ENCODE data around the gene TEAD4.

TEAD4 gene

GRCh38 chr12:3003357-3003992 is 44.3 kb downstream of the TEAD4 start:
- DNase-seq = no peak

DNA sequence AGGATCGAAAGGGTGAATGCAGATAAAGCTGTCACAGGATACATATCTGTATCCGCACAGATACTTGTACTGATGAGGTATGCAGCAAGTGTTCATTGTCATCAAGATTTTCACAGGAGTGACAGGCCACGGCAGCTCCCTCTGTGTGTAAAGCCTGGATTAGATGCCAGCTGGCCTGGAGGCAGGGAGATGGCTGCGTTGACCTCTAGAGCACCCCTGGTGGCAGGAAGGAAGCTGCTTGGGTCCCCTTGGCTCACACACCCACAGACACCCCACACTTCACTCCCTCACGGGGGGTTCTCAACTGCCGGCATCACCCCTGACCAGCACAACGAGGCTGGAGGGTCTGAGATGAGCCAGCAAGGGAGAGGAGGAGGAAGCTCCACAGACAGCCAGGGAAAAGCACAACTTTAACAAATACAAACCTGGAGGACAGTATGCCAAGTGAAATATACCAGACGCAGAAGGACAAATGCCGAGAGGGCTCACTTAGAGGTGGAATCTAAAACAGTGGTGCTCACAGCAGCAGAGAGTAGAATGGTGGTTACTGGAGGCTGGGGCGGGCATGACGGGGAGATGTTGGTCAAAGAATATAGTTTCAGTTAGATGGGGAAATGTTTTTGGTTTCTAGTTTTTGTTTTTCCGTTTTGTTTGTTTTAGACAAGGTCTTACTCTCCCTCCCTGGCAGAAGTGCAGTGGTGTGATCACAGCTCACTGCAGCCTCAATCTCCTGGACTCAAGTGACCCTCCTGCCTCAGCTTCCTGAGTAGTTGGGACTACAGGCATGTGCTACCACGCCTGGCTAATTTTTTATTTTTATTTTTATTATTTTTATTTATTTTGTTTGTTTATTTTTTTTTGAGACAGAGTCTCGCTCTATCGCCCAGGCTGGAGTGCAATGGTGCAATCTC is 45.7 kb downstream of the TEAD4 start:
- DNase-seq = peak; percentile 31

GRCh38 chr12:3005736-3006135 is 46.5 kb downstream of the TEAD4 start:
- DNase-seq = no peak

GRCh38 chr12:3009780-3010179 is 50.6 kb downstream of the TEAD4 start:
- no peak for DNase-seq

GRCh38 chr12:3010214-3010930 is 51.2 kb downstream of the TEAD4 start:
- no peak for DNase-seq

DNA sequence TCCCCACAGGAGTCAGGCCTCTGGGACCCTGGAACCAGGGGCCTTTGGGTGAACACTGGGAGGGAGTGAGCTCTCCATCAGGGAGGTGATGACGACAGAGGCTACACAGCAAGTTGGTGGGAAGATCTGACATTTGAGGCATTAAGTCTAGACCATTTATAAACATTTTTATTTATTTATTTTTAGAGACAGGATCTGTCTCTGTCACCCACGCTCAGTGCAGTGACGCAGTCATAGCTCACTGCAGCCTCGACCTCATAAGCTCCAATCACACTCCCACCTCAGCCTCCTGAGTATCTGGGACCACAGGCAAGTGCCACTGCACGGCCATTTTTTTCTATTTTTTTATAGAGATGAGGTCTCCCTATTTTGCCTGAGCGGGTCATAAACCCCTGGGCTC is 53.6 kb downstream of the TEAD4 start:
- DNase-seq = no peak

DNA sequence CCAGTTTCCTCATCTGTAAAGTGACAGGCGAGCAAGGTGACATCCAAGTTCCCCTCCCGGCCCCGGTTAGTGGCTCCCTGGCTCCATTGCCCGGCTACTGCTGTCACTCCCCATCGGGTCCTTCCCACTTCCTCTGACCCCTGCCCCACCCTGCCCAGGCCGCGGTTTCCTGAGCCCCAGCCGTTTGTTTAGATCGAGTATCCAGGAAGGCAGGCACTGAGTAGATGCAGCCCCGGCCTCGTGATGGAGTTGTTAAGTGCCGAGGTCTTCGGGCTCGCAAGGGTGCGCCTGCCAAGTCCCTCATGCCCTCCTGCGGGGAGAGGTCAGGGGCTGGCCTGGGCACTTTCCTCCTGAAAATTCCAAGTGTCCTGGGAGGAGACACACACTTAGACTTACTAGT is 55.4 kb downstream of the TEAD4 start:
- DNase-seq = no peak

- DNase-seq = no peak
These were observed 56.2 kb downstream of the TEAD4 start for GRCh38 chr12:3015356-3015755.

- no peak for DNase-seq
These were observed 57.0 kb downstream of the TEAD4 start for GRCh38 chr12:3016191-3016590.

- no peak for DNase-seq
These were observed 58.1 kb downstream of the TEAD4 start for GRCh38 chr12:3017281-3017680.

DNA sequence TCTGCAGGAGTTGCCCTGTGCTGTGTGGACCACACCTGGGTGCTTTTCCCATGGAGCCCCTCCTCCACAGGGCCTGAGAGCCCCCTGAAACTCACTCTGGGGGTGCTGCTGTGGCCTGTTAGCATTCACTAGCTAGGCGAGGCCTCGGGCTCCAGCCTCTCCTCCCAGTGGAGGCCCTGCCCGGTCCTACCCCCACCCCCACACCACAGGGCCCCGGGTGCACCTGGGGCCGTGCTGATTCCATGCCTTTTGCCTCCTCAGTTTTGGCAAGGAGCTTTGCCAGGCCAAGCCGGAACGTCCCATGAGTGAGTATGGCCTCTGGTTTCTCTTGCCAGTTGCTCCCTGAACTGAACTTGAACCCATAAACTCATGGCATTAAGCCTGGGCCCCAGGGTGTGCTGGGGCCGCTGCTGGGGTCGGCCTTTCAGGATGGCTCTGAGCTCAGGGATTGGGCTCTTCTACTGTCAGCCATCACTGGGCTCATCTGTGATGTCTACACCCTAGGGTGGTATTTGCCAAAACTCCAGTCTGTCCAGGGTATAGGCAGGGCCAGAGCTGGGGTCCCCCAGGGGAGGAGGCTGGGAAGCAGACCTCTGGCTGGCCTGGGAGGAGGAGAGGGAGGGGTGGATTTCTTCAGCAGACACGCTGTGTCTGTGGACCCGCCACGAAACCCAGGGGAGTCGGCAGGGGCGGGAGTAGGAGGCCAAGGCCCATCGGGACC is 59.2 kb downstream of the TEAD4 start:
- no peak for DNase-seq

DNA sequence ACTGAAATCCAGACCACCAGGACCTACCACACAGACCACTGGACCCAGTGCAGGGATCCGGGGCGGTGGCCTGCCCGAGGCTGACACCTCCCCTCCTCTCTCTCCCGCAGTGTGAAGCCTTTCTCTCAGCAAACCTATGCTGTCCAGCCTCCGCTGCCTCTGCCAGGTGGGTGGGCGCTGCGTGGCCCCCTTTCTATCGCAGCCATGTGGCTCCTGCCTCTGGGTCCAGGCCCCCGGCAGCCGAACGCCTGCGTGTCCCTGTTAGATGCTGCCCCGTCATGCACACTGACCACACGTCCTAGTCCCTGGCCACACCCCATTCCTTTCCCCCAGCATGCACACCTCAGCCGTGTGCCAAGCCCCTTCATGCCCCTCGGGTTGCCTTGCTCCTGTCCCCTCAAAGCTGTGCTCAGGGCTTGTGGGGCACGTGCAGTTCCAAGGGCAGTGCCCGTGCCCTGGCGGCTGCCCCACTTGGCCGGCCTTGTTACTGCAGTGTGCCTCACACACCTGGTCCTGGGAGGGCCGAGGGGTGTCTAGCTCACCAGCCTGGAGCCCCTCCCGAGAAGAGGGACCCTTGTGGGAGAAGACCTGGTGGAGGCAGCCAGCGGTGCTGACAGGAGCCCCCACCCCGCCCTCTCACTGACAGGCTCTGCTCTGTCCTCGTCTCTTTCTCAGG is 59.9 kb downstream of the TEAD4 start:
- no peak for DNase-seq

GRCh38 chr12:3020399-3020798 is 61.2 kb downstream of the TEAD4 start:
- DNase-seq = no peak

DNA sequence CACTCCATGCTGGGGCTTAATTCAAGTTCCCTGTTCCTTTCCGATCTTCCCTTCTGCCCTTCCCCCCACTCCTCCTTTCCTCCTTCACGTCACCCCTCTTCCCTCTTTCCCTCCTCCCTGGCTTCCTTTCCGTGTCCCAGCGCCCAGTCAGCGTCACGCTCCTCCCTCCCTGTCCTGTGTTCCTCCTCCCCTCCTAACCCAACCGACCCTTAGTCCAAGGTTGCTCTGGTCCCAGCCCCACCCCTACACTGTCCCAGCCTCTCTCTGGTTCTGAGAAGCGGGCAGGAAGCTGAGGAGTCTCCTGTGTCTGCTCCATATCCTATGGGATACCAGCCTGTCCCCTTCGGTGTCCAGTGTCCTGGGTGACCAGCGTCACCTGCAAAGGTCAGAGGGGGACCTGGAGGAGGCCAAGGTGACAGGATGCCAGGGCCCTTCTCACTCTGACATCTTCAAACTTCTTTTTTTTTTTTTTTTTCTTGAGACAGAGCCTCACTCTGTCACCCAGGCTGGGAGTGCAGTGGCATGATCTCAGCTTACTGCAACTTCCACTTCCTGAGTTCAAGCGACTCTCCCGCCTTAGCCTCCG is 61.7 kb downstream of the TEAD4 start:
- DNase-seq = no peak

DNA sequence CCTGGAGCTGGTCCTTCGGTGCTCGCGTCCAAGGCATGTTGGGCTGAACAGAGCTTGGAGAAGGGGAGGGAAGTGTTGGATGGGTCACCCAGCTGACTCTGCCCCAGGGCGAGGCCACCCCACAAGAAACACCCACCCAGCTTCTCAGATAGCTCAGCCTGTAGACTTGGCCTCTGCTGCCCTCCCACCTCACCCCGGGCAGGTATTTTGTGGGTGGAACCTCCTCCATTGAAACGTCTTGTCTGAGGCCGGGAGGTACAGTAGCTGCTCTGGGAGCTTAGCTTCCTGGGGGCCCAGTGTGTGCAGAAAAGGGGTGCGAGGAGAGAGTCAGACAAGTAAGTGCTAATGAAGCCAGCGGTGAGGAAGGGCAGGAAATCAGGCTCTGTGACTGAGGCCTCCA is 63.2 kb downstream of the TEAD4 start:
- DNase-seq = no peak

GRCh38 chr12:3022961-3023360 is 63.8 kb downstream of the TEAD4 start:
- no peak for DNase-seq

DNA sequence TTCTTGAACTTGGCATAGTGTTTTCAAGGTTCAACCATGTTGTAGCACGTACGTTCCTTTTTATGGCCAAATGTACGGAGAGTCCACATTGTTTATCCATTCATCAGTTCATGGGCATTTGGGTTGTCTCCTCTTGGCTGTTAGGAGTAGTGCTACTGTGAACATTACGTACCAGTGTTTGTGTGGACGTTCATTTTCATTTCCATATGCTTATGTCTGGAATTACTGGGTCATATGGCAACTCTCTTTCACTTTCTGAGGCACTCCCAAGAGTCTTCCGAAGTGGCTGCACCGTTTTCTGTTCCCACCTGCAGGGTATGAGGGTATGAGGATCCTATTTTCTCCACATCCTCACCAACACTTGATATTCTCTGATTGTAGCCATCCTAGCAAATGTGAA is 68.9 kb downstream of the TEAD4 start:
- DNase-seq = no peak

DNA sequence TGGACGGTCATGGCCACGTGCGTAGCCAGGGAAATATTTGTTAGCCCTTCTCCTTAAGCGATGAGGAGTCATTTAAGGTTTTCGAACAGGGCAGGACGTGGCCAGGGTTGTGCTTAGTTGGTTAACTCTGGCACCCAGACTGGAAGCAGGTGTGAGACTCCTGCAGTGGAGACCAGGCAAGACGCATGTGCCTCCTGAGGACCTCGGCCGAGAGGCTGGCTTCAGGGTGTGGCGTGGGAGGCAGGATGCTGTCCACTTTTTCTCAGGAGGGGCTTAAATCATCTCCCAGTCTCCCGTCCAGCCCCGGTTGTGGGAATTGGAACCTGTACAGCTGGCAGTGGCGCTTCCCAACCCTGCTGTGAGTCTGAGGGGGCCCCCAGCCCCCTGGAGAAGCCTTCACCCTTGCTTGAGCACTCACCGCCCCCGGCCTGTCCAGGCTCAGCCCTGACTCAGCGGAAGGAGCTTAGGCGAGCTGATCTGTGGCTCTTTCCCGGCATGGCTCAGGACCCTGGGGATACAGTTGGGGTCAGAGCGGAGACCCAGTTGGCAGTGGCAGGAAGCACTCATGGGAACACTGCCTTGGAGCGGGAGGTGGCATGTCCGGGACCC is 71.7 kb downstream of the TEAD4 start:
- DNase-seq = no peak

GRCh38 chr12:3032161-3032560 is 73.0 kb downstream of the TEAD4 start:
- no peak for DNase-seq

GRCh38 chr12:3032770-3033538 is 73.8 kb downstream of the TEAD4 start:
- DNase-seq = no peak

DNA sequence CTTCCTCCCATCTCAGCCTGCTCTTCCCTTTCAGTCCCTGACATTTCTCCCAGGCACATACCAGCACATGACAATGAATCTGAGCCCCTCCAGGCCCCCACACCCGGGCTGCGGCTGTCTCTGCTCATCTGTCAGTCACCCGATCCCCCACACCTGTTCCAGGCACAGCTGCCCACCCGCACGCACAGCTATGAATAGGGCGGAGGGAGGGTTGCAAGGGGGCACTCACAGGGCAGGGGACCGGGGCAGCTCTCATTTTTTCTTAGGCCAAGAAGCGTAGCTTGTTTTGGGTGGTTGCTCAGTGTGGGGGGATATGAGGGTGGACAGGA is 74.3 kb downstream of the TEAD4 start:
- no peak for DNase-seq

All from DMS53 (cell line).